Measurements from ENCODE around the gene FRMPD2. TPM values are rescaled to one million over a fixed set of nuclear protein-coding genes. Genes with fewer than 3 reads are reported as not detected.
"Not testable (repeated sequence)": the region's sequence is repeated elsewhere in the genome, so short reads cannot be mapped to it uniquely, and the experiment has no call there.

The FRMPD2 gene
- total RNA-seq, 2 experiments from 2014 or later = not detected

- no peak for DNase-seq
- Mint-ChIP-seq H3K27me3 (peaks cover 13% of the 10 kb centered on the region), H3K36me3 (ENCODE audit: low read depth) (no peaks in the 10 kb centered on the region), H3K9me3 (no peaks in the 10 kb centered on the region), H3K27ac (no peak overlapping the region), H3K4me3 (no peak overlapping the region), H3K4me1 (no peaks in the 10 kb centered on the region)
- ChIA-PET POLR2A (no interaction called here), CTCF (no interaction called here)
Measured at GRCh38 chr10:48253970-48254657, 20.4 kb downstream of the FRMPD2 start.

GRCh38 chr10:48252354-48252650 lies 22.2 kb downstream of the FRMPD2 start:
- no peak overlapping the region for H3K4me3 Mint-ChIP-seq
- no peaks in the 10 kb centered on the region for H3K4me1 Mint-ChIP-seq
- POLR2A ChIA-PET = no interaction called here
- H3K27ac Mint-ChIP-seq = no peak overlapping the region
- CTCF ChIA-PET = no interaction called here
- no peak for DNase-seq
- H3K9me3 Mint-ChIP-seq = no peaks in the 10 kb centered on the region
- H3K36me3 Mint-ChIP-seq (ENCODE audit: low read depth) = no peaks in the 10 kb centered on the region
- peaks cover 3% of the 10 kb centered on the region for H3K27me3 Mint-ChIP-seq

GRCh38 chr10:48251525-48252353 lies 22.8 kb downstream of the FRMPD2 start:
- Mint-ChIP-seq H3K4me1 (no peaks in the 10 kb centered on the region), H3K9me3 (no peaks in the 10 kb centered on the region), H3K27ac (no peak overlapping the region), H3K36me3 (ENCODE audit: low read depth) (no peaks in the 10 kb centered on the region), H3K27me3 (peaks cover 3% of the 10 kb centered on the region), H3K4me3 (no peak overlapping the region)
- ChIA-PET CTCF (no interaction called here), POLR2A (no interaction called here)
- DNase-seq = no peak

GRCh38 chr10:48251152-48251524 lies 23.4 kb downstream of the FRMPD2 start:
- ChIA-PET POLR2A (no interaction called here), CTCF (no interaction called here)
- H3K4me3 Mint-ChIP-seq = no peak overlapping the region
- no peaks in the 10 kb centered on the region for H3K9me3 Mint-ChIP-seq
- H3K27ac Mint-ChIP-seq = no peak overlapping the region
- no peaks in the 10 kb centered on the region for H3K36me3 Mint-ChIP-seq (ENCODE audit: low read depth)
- no peak for DNase-seq
- peaks cover 2% of the 10 kb centered on the region for H3K27me3 Mint-ChIP-seq
- no peaks in the 10 kb centered on the region for H3K4me1 Mint-ChIP-seq

- no peaks in the 10 kb centered on the region for H3K4me1 Mint-ChIP-seq
Measured at GRCh38 chr10:48249763-48250351, 24.6 kb downstream of the FRMPD2 start.

GRCh38 chr10:48249004-48249762 lies 25.3 kb downstream of the FRMPD2 start:
- no peak for DNase-seq
- Mint-ChIP-seq H3K4me3 (no peak overlapping the region), H3K36me3 (ENCODE audit: low read depth) (no peaks in the 10 kb centered on the region), H3K27ac (no peak overlapping the region), H3K4me1 (no peaks in the 10 kb centered on the region), H3K27me3 (peaks cover 4% of the 10 kb centered on the region), H3K9me3 (no peaks in the 10 kb centered on the region)
- CTCF ChIA-PET = no interaction called here
- POLR2A ChIA-PET = no interaction called here

More at GRCh38 chr10:48249763-48250351, 24.6 kb downstream of the FRMPD2 start:
- Mint-ChIP-seq H3K27ac (no peak overlapping the region), H3K4me3 (no peak overlapping the region), H3K27me3 (peaks cover 2% of the 10 kb centered on the region), H3K9me3 (no peaks in the 10 kb centered on the region), H3K36me3 (ENCODE audit: low read depth) (no peaks in the 10 kb centered on the region)
- POLR2A ChIA-PET = no interaction called here
- CTCF ChIA-PET = no interaction called here
- DNase-seq = no peak

GRCh38 chr10:48248462-48248861 lies 26.0 kb downstream of the FRMPD2 start:
- CTCF ChIA-PET = no interaction called here

GRCh38 chr10:48247680-48248079 lies 26.8 kb downstream of the FRMPD2 start:
- no peaks in the 10 kb centered on the region for H3K36me3 Mint-ChIP-seq (ENCODE audit: low read depth)
- H3K4me3 Mint-ChIP-seq = no peak overlapping the region
- H3K27me3 Mint-ChIP-seq = peaks cover 2% of the 10 kb centered on the region
- no peak for DNase-seq
- CTCF ChIA-PET = no interaction called here
- H3K4me1 Mint-ChIP-seq = no peaks in the 10 kb centered on the region
- no peak overlapping the region for H3K27ac Mint-ChIP-seq
- H3K9me3 Mint-ChIP-seq = no peaks in the 10 kb centered on the region
- POLR2A ChIA-PET = no interaction called here

More at GRCh38 chr10:48248462-48248861, 26.0 kb downstream of the FRMPD2 start:
- H3K36me3 Mint-ChIP-seq (ENCODE audit: low read depth) = no peaks in the 10 kb centered on the region
- H3K4me3 Mint-ChIP-seq = no peak overlapping the region
- POLR2A ChIA-PET = no interaction called here
- peaks cover 3% of the 10 kb centered on the region for H3K27me3 Mint-ChIP-seq
- H3K9me3 Mint-ChIP-seq = no peaks in the 10 kb centered on the region
- no peaks in the 10 kb centered on the region for H3K4me1 Mint-ChIP-seq
- DNase-seq = no peak
- no peak overlapping the region for H3K27ac Mint-ChIP-seq

GRCh38 chr10:48246501-48246900 lies 28.0 kb downstream of the FRMPD2 start:
- Mint-ChIP-seq H3K4me1 (no peaks in the 10 kb centered on the region), H3K4me3 (no peak overlapping the region), H3K27ac (no peak overlapping the region), H3K9me3 (no peaks in the 10 kb centered on the region), H3K36me3 (ENCODE audit: low read depth) (no peaks in the 10 kb centered on the region), H3K27me3 (peaks cover 2% of the 10 kb centered on the region)
- ChIA-PET POLR2A (no interaction called here), CTCF (no interaction called here)
- DNase-seq = no peak

GRCh38 chr10:48245977-48246376 lies 28.5 kb downstream of the FRMPD2 start:
- no peak overlapping the region for H3K27ac Mint-ChIP-seq
- H3K4me3 Mint-ChIP-seq = no peak overlapping the region
- no peaks in the 10 kb centered on the region for H3K36me3 Mint-ChIP-seq (ENCODE audit: low read depth)
- H3K4me1 Mint-ChIP-seq = no peaks in the 10 kb centered on the region
- ChIA-PET POLR2A (no interaction called here), CTCF (no interaction called here)
- peaks cover 2% of the 10 kb centered on the region for H3K27me3 Mint-ChIP-seq
- no peak for DNase-seq
- H3K9me3 Mint-ChIP-seq = no peaks in the 10 kb centered on the region

- H3K36me3 Mint-ChIP-seq (ENCODE audit: low read depth); DNase-seq; H3K4me1 Mint-ChIP-seq; H3K27ac Mint-ChIP-seq; CTCF ChIA-PET; H3K27me3 Mint-ChIP-seq; H3K4me3 Mint-ChIP-seq; POLR2A ChIA-PET; H3K9me3 Mint-ChIP-seq: not testable (repeated sequence)
Measured at GRCh38 chr10:48243921-48244320, 30.6 kb downstream of the FRMPD2 start.

- DNase-seq = no peak
- no peak overlapping the region for H3K27ac Mint-ChIP-seq
- no peaks in the 10 kb centered on the region for H3K9me3 Mint-ChIP-seq
- peaks cover 2% of the 10 kb centered on the region for H3K27me3 Mint-ChIP-seq
- ChIA-PET CTCF (no interaction called here), POLR2A (no interaction called here)
- no peak overlapping the region for H3K4me3 Mint-ChIP-seq
- no peaks in the 10 kb centered on the region for H3K4me1 Mint-ChIP-seq
- no peaks in the 10 kb centered on the region for H3K36me3 Mint-ChIP-seq (ENCODE audit: low read depth)
Measured at GRCh38 chr10:48243487-48243886, 31.0 kb downstream of the FRMPD2 start.

GRCh38 chr10:48242171-48242904 lies 32.2 kb downstream of the FRMPD2 start:
- DNase-seq = no peak
- Mint-ChIP-seq H3K27ac (no peak overlapping the region), H3K27me3 (peaks cover 2% of the 10 kb centered on the region), H3K9me3 (no peaks in the 10 kb centered on the region), H3K4me3 (no peak overlapping the region), H3K36me3 (ENCODE audit: low read depth) (no peaks in the 10 kb centered on the region), H3K4me1 (no peaks in the 10 kb centered on the region)
- ChIA-PET POLR2A (no interaction called here), CTCF (no interaction called here)
